Upper lobe of left lung (tissue), 4 donors: ENCODE data around the gene DNAH3.
"Not testable (repeated sequence)": the region's sequence is repeated elsewhere in the genome, so short reads cannot be mapped to it uniquely, and the experiment has no call there.

Experiments
- CTCF ChIP-seq, 6 experiments: fragments of 450-650 bp in 4 of 6; fragments of 200-600 bp in 2 of 6; sonication (generic) in 2 of 6; IDR thresholded peaks; one replicate each; pipeline ENCODE4 v1.5.1; 2016 to 2019; ENCODE audit warnings: antibody characterized with exemption in 6 of 6
- POLR2A ChIP-seq, 4 donors: fragments of 450-650 bp; IDR thresholded peaks; one replicate each; pipeline ENCODE4 v1.5.1; 2016 to 2017; ENCODE audit warnings: antibody characterized with exemption in 4 of 4, mild to moderate bottlenecking in 2 of 4
- POLR2AphosphoS5 ChIP-seq, 2 donors: sonication (generic); formaldehyde crosslinking; IDR thresholded peaks; one replicate each; pipeline ENCODE4 v1.5.1; 2017; ENCODE audit warnings: antibody characterized with exemption in 2 of 2

- not testable (repeated sequence) for TF ChIP-seq CTCF, POLR2AphosphoS5, POLR2A (IDR thresholded peaks at IDR 0.05)
Observed at GRCh38 chr16:21094719-21095118, 55.9 kb downstream of the DNAH3 start.
